Activated CD8-positive, alpha-beta T cell treated with anti-CD3 and anti-CD28 coated beads, Interleukin-2, amount 10 ng/mL, durations not matched to agents 7 days and 5 days (primary cell): ENCODE data around the gene ST8SIA4. TPM values are rescaled to one million over a fixed set of nuclear protein-coding genes. Genes with fewer than 3 reads are reported as not detected.

Experiments
- ATAC-seq: fragments of 150-1000 bp; cut with Tn5 transposase; one replicate; pipeline ENCODE4 v1.10.0; 2021; ENCODE audit warnings: moderate library complexity
- CTCF ChIA-PET: fragments of 350-600 bp; sonication (Branson Sonifier 250); formaldehyde crosslinking; loops from one replicate; lab custom pipeline; 2021; ENCODE audit warnings: antibody characterized with exemption; lab: Charles Lee
- POLR2A ChIA-PET: fragments of 350-600 bp; sonication (Branson Sonifier 250); formaldehyde crosslinking; loops from one replicate; lab custom pipeline; 2021; ENCODE audit warnings: antibody characterized with exemption; lab: Charles Lee
- DNase-seq: peaks from one replicate; pipeline ENCODE4 v3.0.0-alpha.2; 2020
- H3K27ac Mint-ChIP-seq: one replicate; pipeline ENCODE4 v1.8.0; 2021; ENCODE audit warnings: mild to moderate bottlenecking, mixed read lengths
- H3K27me3 Mint-ChIP-seq: one replicate; pipeline ENCODE4 v1.8.0; 2021; ENCODE audit warnings: low read depth, mixed read lengths
- H3K36me3 Mint-ChIP-seq: one replicate; pipeline ENCODE4 v1.8.0; 2021; ENCODE audit warnings: low read depth, mixed read lengths
- H3K4me1 Mint-ChIP-seq: one replicate; pipeline ENCODE4 v1.8.0; 2021; ENCODE audit warnings: low read depth, mixed read lengths
- H3K4me3 Mint-ChIP-seq: one replicate; pipeline ENCODE4 v1.8.0; 2021; ENCODE audit warnings: mild to moderate bottlenecking, mixed read lengths
- H3K9me3 Mint-ChIP-seq: one replicate; pipeline ENCODE4 v1.8.0; 2022; ENCODE audit warnings: mixed read lengths; ENCODE audit not compliant: insufficient read depth
- total RNA-seq, 2 experiments: library from RNA; stranded (reverse); gene quantifications; one replicate each; pipeline ENCODE4 v1.2.3, GENCODE V29; 2021

Gene ST8SIA4
- total RNA-seq, 2 experiments from 2014 or later = 35.8 to 37.5 TPM

DNA sequence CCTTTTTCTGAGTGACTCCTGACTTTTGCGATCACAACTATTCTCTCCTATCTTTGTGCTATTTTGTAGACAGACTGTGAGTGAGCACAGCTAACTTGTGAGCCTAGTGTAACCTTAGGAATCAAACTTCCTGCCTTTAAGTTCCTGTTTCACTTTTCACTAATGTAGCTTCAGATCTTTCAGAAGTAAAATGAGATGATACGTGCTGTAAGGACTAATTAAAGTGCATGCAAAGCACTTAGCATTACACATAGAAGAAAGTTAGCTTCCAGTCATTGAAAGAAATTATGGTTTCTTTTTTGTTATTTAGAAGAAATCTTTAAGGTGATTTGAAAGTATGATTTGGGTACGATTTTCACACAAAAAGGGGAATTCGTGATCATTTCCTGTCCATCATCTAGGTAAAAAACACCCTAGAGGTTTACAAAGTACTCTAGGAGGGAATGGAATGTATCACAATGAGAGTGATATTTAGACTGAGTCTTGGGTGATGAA lies 122.7 kb downstream of the ST8SIA4 start:
- DNase-seq = no peak
- ChIA-PET CTCF (interaction anchor here (0.9 to 5.4 kb wide), 5 partner anchors 8 to 121 kb away, joined by 4 to 57 read pairs (median 5); partner anchors contain the start of gene ST8SIA4), POLR2A (interaction anchor here (5.4 kb wide), 1 partner anchor 122 kb away, joined by 65 read pairs; the partner anchor contains the start of gene ST8SIA4)
- peaks cover 15% of the 10 kb centered on the region for H3K9me3 Mint-ChIP-seq
- peak; percentile 86 for ATAC-seq
- peaks cover 37% of the 10 kb centered on the region for H3K4me1 Mint-ChIP-seq
- H3K27me3 Mint-ChIP-seq = no peaks in the 10 kb centered on the region
- H3K36me3 Mint-ChIP-seq = peaks cover 11% of the 10 kb centered on the region
- H3K4me3 Mint-ChIP-seq = peak overlapping the region; percentile 59
- peak overlapping the region; percentile 90 for H3K27ac Mint-ChIP-seq

DNA sequence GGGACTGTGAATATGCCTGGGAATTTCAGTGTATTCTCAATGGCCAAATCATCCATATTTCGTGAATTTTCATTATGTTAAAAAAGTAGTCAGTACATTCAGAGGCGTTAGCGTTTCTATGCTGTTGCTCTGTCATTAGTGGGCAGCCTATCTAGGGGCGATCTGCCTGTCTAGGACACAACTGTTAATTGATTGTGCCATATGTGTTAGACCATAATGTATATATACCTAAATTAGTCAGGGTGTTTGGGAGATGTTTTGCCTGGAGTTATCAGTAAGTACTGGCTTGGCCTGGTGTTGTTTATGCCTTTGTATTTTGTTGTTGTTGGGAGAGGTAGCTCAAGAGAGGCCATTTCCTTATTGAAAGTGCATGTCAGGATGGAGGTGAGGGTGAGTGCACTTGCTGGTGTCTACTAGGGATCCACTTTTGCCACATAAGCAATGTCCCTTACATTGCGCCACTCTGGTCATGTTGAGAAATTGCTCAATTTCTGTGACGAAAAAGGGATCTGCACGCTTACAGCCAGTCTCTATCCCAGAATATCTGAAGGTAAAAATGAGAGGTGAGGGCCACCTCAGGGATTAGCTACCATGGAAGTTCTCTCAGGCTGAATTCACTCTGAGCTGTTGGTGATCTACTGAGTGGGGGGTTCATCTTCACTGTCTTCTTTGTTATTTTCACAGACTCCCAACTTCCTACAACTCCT lies 123.3 kb downstream of the ST8SIA4 start:
- peaks cover 37% of the 10 kb centered on the region for H3K4me1 Mint-ChIP-seq
- peak; percentile 35 for ATAC-seq
- CTCF ChIA-PET = interaction anchor here (0.9 to 5.4 kb wide), 5 partner anchors 9 to 122 kb away, joined by 4 to 57 read pairs (median 5); partner anchors contain the start of gene ST8SIA4
- POLR2A ChIA-PET = interaction anchor here (5.4 kb wide), 1 partner anchor 122 kb away, joined by 65 read pairs; the partner anchor contains the start of gene ST8SIA4
- peak overlapping the region; percentile 59 for H3K4me3 Mint-ChIP-seq
- H3K36me3 Mint-ChIP-seq = peaks cover 11% of the 10 kb centered on the region
- H3K9me3 Mint-ChIP-seq = peaks cover 15% of the 10 kb centered on the region
- DNase-seq = no peak
- peak overlapping the region; percentile 90 for H3K27ac Mint-ChIP-seq
- no peaks in the 10 kb centered on the region for H3K27me3 Mint-ChIP-seq

DNA sequence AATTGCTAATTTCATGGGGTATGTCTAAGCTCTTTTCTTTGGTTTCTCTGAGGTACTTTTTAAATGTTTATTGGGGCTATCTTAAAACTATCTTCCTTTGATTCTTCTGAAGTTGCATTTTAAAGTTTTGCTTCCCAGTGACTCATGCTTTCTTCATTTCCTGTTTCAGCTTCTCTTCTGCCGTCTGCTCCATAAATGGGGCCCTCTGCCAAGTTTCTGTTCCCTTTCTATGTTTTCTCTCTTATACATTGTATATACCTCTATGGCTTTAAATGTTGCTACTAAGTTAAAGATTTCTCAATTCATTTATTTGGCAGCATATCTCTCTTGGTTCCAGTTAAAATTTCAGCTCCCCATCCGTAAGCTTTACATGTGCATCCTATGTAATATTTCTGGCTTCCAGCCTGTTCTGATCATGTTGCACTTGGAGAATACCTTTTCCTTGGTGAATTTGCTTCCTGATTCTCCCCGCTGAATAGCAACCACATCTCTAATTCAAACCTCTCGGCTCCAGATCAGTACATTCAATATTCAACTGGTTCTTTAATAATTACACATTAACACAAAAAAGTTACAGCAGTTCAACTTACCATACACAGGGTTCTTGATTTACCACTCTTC lies 125.3 kb downstream of the ST8SIA4 start:
- no peaks in the 10 kb centered on the region for H3K27me3 Mint-ChIP-seq
- H3K27ac Mint-ChIP-seq = peak overlapping the region; percentile 37
- peaks cover 11% of the 10 kb centered on the region for H3K36me3 Mint-ChIP-seq
- ATAC-seq (peak; percentile 40), DNase-seq (no peak)
- H3K4me1 Mint-ChIP-seq = peaks cover 37% of the 10 kb centered on the region
- peak overlapping the region; percentile 24 for H3K4me3 Mint-ChIP-seq
- H3K9me3 Mint-ChIP-seq = peaks cover 15% of the 10 kb centered on the region
- ChIA-PET POLR2A (interaction anchor here (5.4 kb wide), 1 partner anchor 124 kb away, joined by 65 read pairs; the partner anchor contains the start of gene ST8SIA4), CTCF (interaction anchor here (1.6 to 5.4 kb wide), 2 partner anchors 64 to 124 kb away, joined by 4 to 57 read pairs; partner anchors contain the start of gene ST8SIA4)

DNA sequence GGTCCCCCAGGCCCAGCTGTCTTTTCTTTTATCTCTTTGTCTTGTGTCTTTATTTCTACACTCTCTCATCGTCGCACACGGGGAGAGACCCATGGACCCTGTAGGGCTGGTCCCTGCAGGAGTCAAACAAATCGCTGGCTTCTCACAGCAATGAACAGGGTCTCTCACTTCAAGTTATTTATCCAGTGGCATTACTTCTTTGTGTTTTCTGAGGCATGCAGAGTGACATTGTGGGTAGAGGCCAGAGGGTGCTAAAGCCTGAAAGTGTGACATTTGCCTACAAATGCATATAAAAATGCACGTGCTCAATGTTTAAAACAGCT lies 127.6 kb downstream of the ST8SIA4 start:
- H3K36me3 Mint-ChIP-seq = peaks cover 7% of the 10 kb centered on the region
- H3K4me1 Mint-ChIP-seq = peaks cover 28% of the 10 kb centered on the region
- peaks cover 2% of the 10 kb centered on the region for H3K27me3 Mint-ChIP-seq
- peaks cover 5% of the 10 kb centered on the region for H3K9me3 Mint-ChIP-seq
- H3K4me3 Mint-ChIP-seq = no peak overlapping the region
- DNase-seq (no peak), ATAC-seq (no peak)
- POLR2A ChIA-PET = interaction anchor here (1.3 kb wide), 1 partner anchor 127 kb away, joined by 4 read pairs; no protein-coding TSS in a partner anchor
- CTCF ChIA-PET = interaction anchor here (1.4 to 4.6 kb wide), 4 partner anchors 11 to 126 kb away, joined by 4 to 41 read pairs (median 10); partner anchors contain the start of gene ST8SIA4
- H3K27ac Mint-ChIP-seq = no peak overlapping the region

DNA sequence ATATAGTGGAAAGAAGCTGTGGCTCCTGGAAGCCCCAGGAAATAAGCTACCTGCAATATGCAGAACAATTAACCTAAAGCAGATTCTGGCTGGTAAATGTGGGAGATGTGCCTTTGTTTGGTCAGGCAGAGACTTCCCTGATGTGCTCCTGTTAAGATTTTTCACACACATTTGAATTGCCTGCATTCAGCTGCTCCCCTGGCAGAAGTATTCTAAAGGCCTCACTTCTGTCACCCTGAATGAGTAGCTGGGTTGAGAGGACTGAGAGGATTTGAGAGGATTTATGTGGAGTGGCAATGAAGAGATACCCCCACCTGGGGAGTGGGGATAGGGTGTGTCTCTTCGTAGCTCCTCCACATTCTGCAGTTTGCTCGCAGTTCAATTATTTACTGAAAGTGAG lies 130.5 kb downstream of the ST8SIA4 start:
- peaks cover 4% of the 10 kb centered on the region for H3K27me3 Mint-ChIP-seq
- no peak overlapping the region for H3K4me3 Mint-ChIP-seq
- ChIA-PET POLR2A (interaction anchor here (0.8 to 1.0 kb wide), 2 partner anchors 23 to 131 kb away, joined by 3 read pairs; partner anchors contain the start of gene ST8SIA4), CTCF (interaction anchor here (0.7 to 4.6 kb wide), 3 partner anchors 9 to 133 kb away, joined by 3 to 41 read pairs (median 3); partner anchors contain the start of gene ST8SIA4)
- no peaks in the 10 kb centered on the region for H3K36me3 Mint-ChIP-seq
- ATAC-seq = no peak
- H3K27ac Mint-ChIP-seq = no peak overlapping the region
- no peak for DNase-seq
- H3K9me3 Mint-ChIP-seq = no peaks in the 10 kb centered on the region
- H3K4me1 Mint-ChIP-seq = peaks cover 2% of the 10 kb centered on the region

DNA sequence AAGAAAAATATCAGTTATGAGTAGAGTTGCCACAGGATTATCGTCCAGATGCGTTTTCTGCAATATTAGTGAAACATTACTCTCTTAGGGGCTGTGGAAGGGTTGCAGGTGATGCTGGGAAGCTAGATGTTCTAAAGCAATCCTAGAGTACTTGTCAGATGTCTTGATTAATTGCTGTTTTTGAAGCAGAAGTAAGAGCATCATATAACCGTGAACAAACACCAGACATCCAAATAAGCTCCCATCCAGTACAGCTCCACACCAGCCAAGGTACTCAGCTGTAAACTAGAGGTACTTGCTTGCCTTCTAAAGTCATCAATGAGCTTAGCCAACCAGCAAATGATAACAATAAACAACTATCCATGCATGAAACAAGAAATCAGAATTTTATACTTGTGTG lies 131.1 kb downstream of the ST8SIA4 start:
- Mint-ChIP-seq H3K27ac (no peak overlapping the region), H3K4me1 (no peaks in the 10 kb centered on the region), H3K4me3 (no peak overlapping the region), H3K27me3 (peaks cover 4% of the 10 kb centered on the region), H3K36me3 (no peaks in the 10 kb centered on the region), H3K9me3 (no peaks in the 10 kb centered on the region)
- CTCF ChIA-PET = interaction anchor here (0.7 to 4.6 kb wide), 3 partner anchors 9 to 134 kb away, joined by 3 to 41 read pairs (median 3); partner anchors contain the start of gene ST8SIA4
- POLR2A ChIA-PET = interaction anchor here (1.0 kb wide), 1 partner anchor 22 kb away, joined by 3 read pairs; no protein-coding TSS in a partner anchor
- no peak for DNase-seq
- no peak for ATAC-seq

DNA sequence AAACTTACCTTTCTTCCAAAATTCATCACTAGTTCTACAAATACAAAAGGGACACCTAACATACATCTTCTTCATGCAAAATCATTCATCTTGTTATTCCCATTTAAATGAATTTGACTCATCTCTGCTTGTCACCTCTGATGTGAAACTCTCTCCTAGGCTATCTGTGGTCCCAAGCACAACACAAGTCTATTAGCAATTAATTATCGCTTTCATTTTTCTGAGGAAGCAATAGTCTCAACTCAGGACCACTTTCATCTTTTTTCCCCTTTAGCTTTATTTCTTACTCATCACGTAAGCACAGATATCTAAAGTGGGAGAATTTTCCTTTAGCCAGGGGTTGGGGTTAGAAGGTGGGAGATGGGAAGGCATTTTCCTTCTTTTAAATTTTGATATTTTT lies 131.9 kb downstream of the ST8SIA4 start:
- CTCF ChIA-PET = no interaction called here
- ATAC-seq (no peak), DNase-seq (no peak)
- H3K4me1 Mint-ChIP-seq = no peaks in the 10 kb centered on the region
- no peak overlapping the region for H3K27ac Mint-ChIP-seq
- H3K27me3 Mint-ChIP-seq = peaks cover 4% of the 10 kb centered on the region
- no peaks in the 10 kb centered on the region for H3K9me3 Mint-ChIP-seq
- no peak overlapping the region for H3K4me3 Mint-ChIP-seq
- POLR2A ChIA-PET = no interaction called here
- H3K36me3 Mint-ChIP-seq = no peaks in the 10 kb centered on the region

DNA sequence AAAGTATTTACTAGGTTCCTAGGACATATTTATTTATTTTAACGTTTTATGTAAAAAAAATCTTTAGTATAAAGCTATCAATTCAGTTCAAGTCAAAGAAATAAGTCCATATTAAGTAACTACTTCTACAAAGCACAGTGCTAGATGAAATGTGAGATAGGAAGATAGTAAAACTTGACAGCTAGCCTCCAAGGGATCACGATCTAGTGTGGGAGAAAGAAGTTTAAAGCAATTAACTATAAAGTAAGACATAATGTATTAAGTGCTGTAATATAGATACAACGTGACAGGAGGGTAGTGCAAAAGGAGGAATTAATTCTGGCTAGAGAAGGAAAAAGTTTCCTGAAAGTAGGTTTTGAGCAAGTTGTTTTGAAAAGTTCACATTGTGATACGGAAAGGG lies 134.9 kb downstream of the ST8SIA4 start:
- CTCF ChIA-PET = no interaction called here
- Mint-ChIP-seq H3K9me3 (no peaks in the 10 kb centered on the region), H3K27me3 (peaks cover 8% of the 10 kb centered on the region), H3K36me3 (no peaks in the 10 kb centered on the region), H3K27ac (no peak overlapping the region), H3K4me3 (no peak overlapping the region), H3K4me1 (no peaks in the 10 kb centered on the region)
- POLR2A ChIA-PET = no interaction called here
- DNase-seq (no peak), ATAC-seq (no peak)

DNA sequence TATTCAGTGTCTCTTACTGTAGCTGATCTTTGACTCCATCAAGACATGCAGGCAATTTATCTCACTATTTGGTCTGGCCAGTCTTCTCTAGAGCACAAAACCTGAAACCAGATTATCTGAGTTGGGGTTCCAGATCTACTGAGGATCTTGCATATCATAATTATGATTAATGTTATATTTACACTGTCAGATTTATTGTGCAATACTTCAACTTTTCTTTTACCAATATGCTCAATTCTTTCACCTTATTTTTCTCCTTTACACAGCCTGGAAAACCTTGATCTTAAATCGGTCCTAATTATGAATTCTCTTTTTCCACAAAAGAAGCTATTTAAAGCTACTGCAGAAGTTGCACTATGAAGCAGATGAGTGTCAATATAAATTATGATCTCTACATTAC lies 140.1 kb downstream of the ST8SIA4 start:
- Mint-ChIP-seq H3K9me3 (no peaks in the 10 kb centered on the region), H3K27ac (no peak overlapping the region), H3K36me3 (no peaks in the 10 kb centered on the region), H3K27me3 (peaks cover 10% of the 10 kb centered on the region), H3K4me3 (no peak overlapping the region), H3K4me1 (no peaks in the 10 kb centered on the region)
- CTCF ChIA-PET = interaction anchor here (1.0 to 1.7 kb wide), 2 partner anchors 10 to 137 kb away, joined by 3 to 6 read pairs; no protein-coding TSS in a partner anchor
- POLR2A ChIA-PET = interaction anchor here (0.6 kb wide), 1 partner anchor 116 kb away, joined by 3 read pairs; no protein-coding TSS in a partner anchor
- ATAC-seq = no peak
- no peak for DNase-seq

DNA sequence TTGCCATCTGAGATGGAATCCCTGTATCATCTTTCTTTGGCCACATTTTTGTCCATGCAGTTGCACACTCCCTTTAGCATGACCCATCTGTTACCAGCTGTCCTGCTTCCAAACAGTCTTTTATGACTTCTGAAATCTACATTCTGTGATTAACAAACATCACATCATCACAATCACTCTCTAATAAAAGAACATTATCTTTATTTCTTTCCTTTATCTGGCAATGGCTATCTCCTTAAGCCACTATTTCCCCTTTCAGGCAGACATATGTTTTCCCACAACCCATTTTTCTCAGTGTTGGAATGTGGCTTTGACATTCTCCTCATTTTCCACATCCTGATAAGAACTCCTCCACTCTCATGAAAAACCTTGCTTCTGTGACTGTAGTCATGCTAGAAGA lies 141.0 kb downstream of the ST8SIA4 start:
- no peaks in the 10 kb centered on the region for H3K4me1 Mint-ChIP-seq
- no peaks in the 10 kb centered on the region for H3K36me3 Mint-ChIP-seq
- POLR2A ChIA-PET = no interaction called here
- no peak for ATAC-seq
- H3K27ac Mint-ChIP-seq = no peak overlapping the region
- H3K4me3 Mint-ChIP-seq = no peak overlapping the region
- no peaks in the 10 kb centered on the region for H3K9me3 Mint-ChIP-seq
- peaks cover 10% of the 10 kb centered on the region for H3K27me3 Mint-ChIP-seq
- DNase-seq = no peak
- CTCF ChIA-PET = no interaction called here

DNA sequence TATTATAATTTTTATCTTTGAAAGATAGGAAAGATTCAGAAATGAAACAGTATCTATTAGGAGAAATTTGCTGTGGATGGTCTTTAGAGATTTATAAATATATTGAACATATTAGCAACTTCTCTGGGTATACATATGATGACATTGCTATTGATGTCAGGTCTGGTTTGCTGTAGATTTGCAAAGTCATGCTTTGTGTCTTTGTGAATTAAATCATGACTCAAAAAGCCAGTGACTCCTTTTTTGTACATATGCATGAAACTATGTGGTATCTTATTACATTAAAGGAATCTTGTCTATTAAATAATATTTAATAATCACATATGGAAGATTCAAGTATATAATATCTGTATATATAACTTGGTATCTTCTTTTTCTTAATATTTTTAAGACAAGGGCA lies 141.9 kb downstream of the ST8SIA4 start:
- no peaks in the 10 kb centered on the region for H3K36me3 Mint-ChIP-seq
- DNase-seq = no peak
- CTCF ChIA-PET = interaction anchor here (0.8 kb wide), 1 partner anchor 19 kb away, joined by 4 read pairs; no protein-coding TSS in a partner anchor
- no peaks in the 10 kb centered on the region for H3K9me3 Mint-ChIP-seq
- POLR2A ChIA-PET = no interaction called here
- no peak overlapping the region for H3K4me3 Mint-ChIP-seq
- peaks cover 10% of the 10 kb centered on the region for H3K27me3 Mint-ChIP-seq
- no peaks in the 10 kb centered on the region for H3K4me1 Mint-ChIP-seq
- H3K27ac Mint-ChIP-seq = no peak overlapping the region
- ATAC-seq = no peak
